ENCODE data around the gene KYNU.

Gene KYNU

DNA sequence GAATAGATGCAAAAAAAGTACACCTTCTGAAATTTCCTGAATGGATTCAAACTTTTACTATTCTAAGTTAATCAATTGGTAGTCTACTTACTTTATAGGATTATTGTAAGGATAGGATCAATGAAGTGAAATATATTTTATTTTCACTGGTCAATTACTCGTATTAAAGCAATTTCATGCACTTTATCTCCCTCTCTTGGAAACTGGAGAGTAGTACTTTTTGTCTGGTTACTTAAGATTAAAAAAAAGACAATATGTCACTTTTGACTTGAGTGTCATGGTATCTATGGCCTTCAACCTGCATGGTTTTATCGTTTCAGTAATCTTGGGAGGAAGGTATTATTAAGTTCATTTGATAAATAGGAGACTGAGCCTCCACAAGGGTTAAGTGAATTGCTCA, 1.0 kb upstream of the KYNU start:
- Histone ChIP-seq H3K4me3 (ENCODE audit: low read depth, low read length) (no peak overlapping the region), H3K36me3 (ENCODE audit: control insufficient read depth in 2 of 2, insufficient read depth in 1 of 2, low read length in 2 of 2) (no peaks in the 10 kb centered on the region), H3K4me1 (ENCODE audit: control insufficient read depth, insufficient read depth, low read length) (no peaks in the 10 kb centered on the region), H3K27ac (ENCODE audit: extremely low read depth, low read depth, low read length) (no peak overlapping the region), H3K9me3 (ENCODE audit: control insufficient read depth, insufficient read depth, low read depth, low read length) (no peaks in the 10 kb centered on the region)
- ChIA-PET CTCF (interaction anchor here (0.7 kb wide), 1 partner anchor 116 kb away, joined by 3 read pairs; no protein-coding TSS in a partner anchor), POLR2A (no interaction called here)
- TF ChIP-seq ZNF530 (tag by site-specific recombination; IDR thresholded peaks at IDR 0.05; ENCODE audit: low read depth) = no peak
- TF ChIP-seq, protein P1, sequence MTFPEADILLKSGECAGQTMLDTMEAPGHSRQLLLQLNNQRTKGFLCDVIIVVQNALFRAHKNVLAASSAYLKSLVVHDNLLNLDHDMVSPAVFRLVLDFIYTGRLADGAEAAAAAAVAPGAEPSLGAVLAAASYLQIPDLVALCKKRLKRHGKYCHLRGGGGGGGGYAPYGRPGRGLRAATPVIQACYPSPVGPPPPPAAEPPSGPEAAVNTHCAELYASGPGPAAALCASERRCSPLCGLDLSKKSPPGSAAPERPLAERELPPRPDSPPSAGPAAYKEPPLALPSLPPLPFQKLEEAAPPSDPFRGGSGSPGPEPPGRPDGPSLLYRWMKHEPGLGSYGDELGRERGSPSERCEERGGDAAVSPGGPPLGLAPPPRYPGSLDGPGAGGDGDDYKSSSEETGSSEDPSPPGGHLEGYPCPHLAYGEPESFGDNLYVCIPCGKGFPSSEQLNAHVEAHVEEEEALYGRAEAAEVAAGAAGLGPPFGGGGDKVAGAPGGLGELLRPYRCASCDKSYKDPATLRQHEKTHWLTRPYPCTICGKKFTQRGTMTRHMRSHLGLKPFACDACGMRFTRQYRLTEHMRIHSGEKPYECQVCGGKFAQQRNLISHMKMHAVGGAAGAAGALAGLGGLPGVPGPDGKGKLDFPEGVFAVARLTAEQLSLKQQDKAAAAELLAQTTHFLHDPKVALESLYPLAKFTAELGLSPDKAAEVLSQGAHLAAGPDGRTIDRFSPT (tag by site-specific recombination; IDR thresholded peaks at IDR 0.05) = no peak
- TF ChIP-seq ZNF660 (tag by site-specific recombination; IDR thresholded peaks at IDR 0.05) = no peak
- TF ChIP-seq GLI2 (tag by site-specific recombination; IDR thresholded peaks at IDR 0.05; ENCODE audit: borderline replicate concordance, low read depth) = no peak
- no peak for TF ChIP-seq ZBTB48 (tag by site-specific recombination; IDR thresholded peaks at IDR 0.05)
- TF ChIP-seq, protein P2, sequence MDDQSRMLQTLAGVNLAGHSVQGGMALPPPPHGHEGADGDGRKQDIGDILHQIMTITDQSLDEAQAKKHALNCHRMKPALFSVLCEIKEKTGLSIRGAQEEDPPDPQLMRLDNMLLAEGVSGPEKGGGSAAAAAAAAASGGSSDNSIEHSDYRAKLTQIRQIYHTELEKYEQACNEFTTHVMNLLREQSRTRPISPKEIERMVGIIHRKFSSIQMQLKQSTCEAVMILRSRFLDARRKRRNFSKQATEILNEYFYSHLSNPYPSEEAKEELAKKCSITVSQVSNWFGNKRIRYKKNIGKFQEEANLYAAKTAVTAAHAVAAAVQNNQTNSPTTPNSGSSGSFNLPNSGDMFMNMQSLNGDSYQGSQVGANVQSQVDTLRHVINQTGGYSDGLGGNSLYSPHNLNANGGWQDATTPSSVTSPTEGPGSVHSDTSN (CRISPR knock-in tag; IDR thresholded peaks at IDR 0.05) = no peak

DNA sequence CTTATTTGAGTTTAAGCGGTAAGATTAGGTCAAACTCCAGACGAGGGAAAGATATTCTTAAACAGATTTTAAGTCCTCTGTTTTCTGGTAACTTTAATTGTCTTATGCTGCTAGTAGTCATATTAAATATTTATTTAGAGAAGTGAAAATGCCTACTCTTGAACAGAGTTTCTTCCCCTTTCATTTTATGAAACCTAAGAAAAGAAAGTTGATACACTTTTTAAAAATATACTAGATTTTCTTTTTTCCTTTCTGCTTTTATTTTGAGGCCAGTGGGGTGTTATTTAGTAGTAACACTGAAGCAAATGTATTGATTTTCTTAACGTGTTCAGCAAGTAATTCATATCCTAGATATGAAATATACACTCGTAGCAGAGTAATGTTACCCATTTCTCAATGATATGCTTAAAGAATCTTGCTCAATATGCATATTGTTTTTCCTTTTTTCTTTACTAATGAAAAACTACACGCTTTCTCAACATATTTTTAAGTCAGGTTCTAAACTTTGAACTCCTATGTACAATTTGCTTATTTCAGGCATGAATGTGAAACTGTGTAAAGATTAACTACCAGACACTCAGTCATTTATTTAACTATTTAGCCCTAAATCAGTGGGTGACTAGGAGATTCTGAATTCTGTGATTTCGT, 691 bp downstream of the KYNU start:
- H3K9me3 ChIP-seq (ENCODE audit: control insufficient read depth, insufficient read depth, low read depth, low read length) = no peaks in the 10 kb centered on the region
- H3K4me3 ChIP-seq (ENCODE audit: low read depth, low read length) = no peak overlapping the region
- H3K36me3 ChIP-seq (ENCODE audit: control insufficient read depth in 2 of 2, insufficient read depth in 1 of 2, low read length in 2 of 2) = no peaks in the 10 kb centered on the region
- H3K4me1 ChIP-seq (ENCODE audit: control insufficient read depth, insufficient read depth, low read length) = no peaks in the 10 kb centered on the region
- H3K27ac ChIP-seq (ENCODE audit: extremely low read depth, low read depth, low read length) = no peak overlapping the region
- ChIA-PET CTCF (no interaction called here), POLR2A (no interaction called here)
- no peak for TF ChIP-seq ZNF747 (tag by site-specific recombination; IDR thresholded peaks at IDR 0.05)
- no peak for TF ChIP-seq ZNF23 (tag by site-specific recombination; IDR thresholded peaks at IDR 0.05; ENCODE audit: borderline replicate concordance)
- TF ChIP-seq, protein P3, sequence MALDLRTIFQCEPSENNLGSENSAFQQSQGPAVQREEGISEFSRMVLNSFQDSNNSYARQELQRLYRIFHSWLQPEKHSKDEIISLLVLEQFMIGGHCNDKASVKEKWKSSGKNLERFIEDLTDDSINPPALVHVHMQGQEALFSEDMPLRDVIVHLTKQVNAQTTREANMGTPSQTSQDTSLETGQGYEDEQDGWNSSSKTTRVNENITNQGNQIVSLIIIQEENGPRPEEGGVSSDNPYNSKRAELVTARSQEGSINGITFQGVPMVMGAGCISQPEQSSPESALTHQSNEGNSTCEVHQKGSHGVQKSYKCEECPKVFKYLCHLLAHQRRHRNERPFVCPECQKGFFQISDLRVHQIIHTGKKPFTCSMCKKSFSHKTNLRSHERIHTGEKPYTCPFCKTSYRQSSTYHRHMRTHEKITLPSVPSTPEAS (tag by site-specific recombination; IDR thresholded peaks at IDR 0.05) = no peak
- TF ChIP-seq ZNF202 (tag by site-specific recombination; IDR thresholded peaks at IDR 0.05; ENCODE audit: borderline replicate concordance) = no peak
- TF ChIP-seq, protein P4, sequence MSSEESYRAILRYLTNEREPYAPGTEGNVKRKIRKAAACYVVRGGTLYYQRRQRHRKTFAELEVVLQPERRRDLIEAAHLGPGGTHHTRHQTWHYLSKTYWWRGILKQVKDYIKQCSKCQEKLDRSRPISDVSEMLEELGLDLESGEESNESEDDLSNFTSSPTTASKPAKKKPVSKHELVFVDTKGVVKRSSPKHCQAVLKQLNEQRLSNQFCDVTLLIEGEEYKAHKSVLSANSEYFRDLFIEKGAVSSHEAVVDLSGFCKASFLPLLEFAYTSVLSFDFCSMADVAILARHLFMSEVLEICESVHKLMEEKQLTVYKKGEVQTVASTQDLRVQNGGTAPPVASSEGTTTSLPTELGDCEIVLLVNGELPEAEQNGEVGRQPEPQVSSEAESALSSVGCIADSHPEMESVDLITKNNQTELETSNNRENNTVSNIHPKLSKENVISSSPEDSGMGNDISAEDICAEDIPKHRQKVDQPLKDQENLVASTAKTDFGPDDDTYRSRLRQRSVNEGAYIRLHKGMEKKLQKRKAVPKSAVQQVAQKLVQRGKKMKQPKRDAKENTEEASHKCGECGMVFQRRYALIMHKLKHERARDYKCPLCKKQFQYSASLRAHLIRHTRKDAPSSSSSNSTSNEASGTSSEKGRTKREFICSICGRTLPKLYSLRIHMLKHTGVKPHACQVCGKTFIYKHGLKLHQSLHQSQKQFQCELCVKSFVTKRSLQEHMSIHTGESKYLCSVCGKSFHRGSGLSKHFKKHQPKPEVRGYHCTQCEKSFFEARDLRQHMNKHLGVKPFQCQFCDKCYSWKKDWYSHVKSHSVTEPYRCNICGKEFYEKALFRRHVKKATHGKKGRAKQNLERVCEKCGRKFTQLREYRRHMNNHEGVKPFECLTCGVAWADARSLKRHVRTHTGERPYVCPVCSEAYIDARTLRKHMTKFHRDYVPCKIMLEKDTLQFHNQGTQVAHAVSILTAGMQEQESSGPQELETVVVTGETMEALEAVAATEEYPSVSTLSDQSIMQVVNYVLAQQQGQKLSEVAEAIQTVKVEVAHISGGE (tag by site-specific recombination; conservative IDR thresholded peaks at IDR 0.05; ENCODE audit: low read depth) = no peak
- no peak for TF ChIP-seq ZNF211 (tag by site-specific recombination; IDR thresholded peaks at IDR 0.05; ENCODE audit: low read depth)
- TF ChIP-seq ZNF341 (tag by site-specific recombination; IDR thresholded peaks at IDR 0.05; ENCODE audit: low read depth) = no peak
- no peak for TF ChIP-seq MZF1 (tag by site-specific recombination; IDR thresholded peaks at IDR 0.05; ENCODE audit: borderline replicate concordance)
- TF ChIP-seq ZNF571 (tag by site-specific recombination; IDR thresholded peaks at IDR 0.05) = no peak
- no peak for TF ChIP-seq HOXD13 (CRISPR knock-in tag; IDR thresholded peaks at IDR 0.05; ENCODE audit: borderline replicate concordance)
- no peak for TF ChIP-seq OSR2 (tag by site-specific recombination; IDR thresholded peaks at IDR 0.05)
- TF ChIP-seq, protein P5, sequence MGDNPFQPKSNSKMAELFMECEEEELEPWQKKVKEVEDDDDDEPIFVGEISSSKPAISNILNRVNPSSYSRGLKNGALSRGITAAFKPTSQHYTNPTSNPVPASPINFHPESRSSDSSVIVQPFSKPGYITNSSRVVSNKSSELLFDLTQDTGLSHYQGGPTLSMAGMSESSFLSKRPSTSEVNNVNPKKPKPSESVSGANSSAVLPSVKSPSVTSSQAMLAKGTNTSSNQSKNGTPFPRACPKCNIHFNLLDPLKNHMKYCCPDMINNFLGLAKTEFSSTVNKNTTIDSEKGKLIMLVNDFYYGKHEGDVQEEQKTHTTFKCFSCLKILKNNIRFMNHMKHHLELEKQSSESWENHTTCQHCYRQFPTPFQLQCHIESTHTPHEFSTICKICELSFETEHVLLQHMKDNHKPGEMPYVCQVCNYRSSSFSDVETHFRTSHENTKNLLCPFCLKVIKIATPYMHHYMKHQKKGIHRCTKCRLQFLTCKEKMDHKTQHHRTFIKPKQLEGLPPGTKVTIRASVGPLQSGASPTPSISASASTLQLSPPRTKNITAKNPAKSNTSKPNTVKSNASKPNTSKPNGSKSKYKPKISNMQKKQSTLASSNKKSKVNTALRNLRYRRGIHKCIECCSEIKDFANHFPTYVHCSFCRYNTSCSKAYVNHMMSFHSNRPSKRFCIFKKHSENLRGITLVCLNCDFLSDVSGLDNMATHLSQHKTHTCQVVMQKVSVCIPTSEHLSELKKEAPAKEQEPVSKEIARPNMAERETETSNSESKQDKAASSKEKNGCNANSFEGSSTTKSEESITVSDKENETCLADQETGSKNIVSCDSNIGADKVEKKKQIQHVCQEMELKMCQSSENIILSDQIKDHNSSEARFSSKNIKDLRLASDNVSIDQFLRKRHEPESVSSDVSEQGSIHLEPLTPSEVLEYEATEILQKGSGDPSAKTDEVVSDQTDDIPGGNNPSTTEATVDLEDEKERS (tag by site-specific recombination; IDR thresholded peaks at IDR 0.05) = no peak
- TF ChIP-seq, protein P6, sequence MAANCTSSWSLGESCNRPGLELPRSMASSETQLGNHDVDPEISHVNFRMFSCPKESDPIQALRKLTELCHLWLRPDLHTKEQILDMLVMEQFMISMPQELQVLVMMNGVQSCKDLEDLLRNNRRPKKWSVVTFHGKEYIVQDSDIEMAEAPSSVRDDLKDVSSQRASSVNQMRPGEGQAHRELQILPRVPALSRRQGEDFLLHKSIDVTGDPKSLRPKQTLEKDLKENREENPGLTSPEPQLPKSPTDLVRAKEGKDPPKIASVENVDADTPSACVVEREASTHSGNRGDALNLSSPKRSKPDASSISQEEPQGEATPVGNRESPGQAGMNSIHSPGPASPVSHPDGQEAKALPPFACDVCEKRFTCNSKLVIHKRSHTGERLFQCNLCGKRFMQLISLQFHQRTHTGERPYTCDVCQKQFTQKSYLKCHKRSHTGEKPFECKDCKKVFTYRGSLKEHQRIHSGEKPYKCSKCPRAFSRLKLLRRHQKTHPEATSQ (tag by site-specific recombination; IDR thresholded peaks at IDR 0.05) = no peak
- TF ChIP-seq, protein P7, sequence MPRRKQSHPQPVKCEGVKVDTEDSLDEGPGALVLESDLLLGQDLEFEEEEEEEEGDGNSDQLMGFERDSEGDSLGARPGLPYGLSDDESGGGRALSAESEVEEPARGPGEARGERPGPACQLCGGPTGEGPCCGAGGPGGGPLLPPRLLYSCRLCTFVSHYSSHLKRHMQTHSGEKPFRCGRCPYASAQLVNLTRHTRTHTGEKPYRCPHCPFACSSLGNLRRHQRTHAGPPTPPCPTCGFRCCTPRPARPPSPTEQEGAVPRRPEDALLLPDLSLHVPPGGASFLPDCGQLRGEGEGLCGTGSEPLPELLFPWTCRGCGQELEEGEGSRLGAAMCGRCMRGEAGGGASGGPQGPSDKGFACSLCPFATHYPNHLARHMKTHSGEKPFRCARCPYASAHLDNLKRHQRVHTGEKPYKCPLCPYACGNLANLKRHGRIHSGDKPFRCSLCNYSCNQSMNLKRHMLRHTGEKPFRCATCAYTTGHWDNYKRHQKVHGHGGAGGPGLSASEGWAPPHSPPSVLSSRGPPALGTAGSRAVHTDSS (tag by site-specific recombination; IDR thresholded peaks at IDR 0.05) = no peak

Data from HEK293 (cell line).